Central memory CD8-positive, alpha-beta T cell (primary cell): Measurements from ENCODE around the gene CFAP70.

Experiments used
- ATAC-seq: fragments of 150-1000 bp; cut with Tn5 transposase; replicated peaks from 2 replicates; pipeline ENCODE4 v1.10.0; 2022; ENCODE audit warnings: mild to moderate bottlenecking, moderate FRiP score, moderate number of reproducible peaks; ENCODE audit not compliant: poor library complexity, severe bottlenecking; ENCODE audit errors: extremely low read depth
- DNase-seq, 2 donors: peaks; one replicate each; pipeline ENCODE4 v3.0.0; 2021; ENCODE audit warnings: low spot score in 2 of 2
- H3K27ac Mint-ChIP-seq: one replicate; pipeline ENCODE4 v1.8.0; 2022; ENCODE audit warnings: low read depth, mild to moderate bottlenecking, moderate library complexity, mixed read lengths
- H3K27me3 Mint-ChIP-seq: one replicate; pipeline ENCODE4 v1.8.0; 2022; ENCODE audit warnings: mixed read lengths
- H3K36me3 Mint-ChIP-seq: one replicate; pipeline ENCODE4 v1.8.0; 2022; ENCODE audit warnings: mild to moderate bottlenecking, moderate library complexity, mixed read lengths; ENCODE audit not compliant: insufficient read depth
- H3K4me1 Mint-ChIP-seq: one replicate; pipeline ENCODE4 v1.8.0; 2022; ENCODE audit warnings: mixed read lengths
- H3K4me3 Mint-ChIP-seq: one replicate; pipeline ENCODE4 v1.8.0; 2022; ENCODE audit warnings: mild to moderate bottlenecking, moderate library complexity, mixed read lengths
- H3K9me3 Mint-ChIP-seq: one replicate; pipeline ENCODE4 v1.8.0; 2022; ENCODE audit warnings: mixed read lengths

The CFAP70 gene

DNA sequence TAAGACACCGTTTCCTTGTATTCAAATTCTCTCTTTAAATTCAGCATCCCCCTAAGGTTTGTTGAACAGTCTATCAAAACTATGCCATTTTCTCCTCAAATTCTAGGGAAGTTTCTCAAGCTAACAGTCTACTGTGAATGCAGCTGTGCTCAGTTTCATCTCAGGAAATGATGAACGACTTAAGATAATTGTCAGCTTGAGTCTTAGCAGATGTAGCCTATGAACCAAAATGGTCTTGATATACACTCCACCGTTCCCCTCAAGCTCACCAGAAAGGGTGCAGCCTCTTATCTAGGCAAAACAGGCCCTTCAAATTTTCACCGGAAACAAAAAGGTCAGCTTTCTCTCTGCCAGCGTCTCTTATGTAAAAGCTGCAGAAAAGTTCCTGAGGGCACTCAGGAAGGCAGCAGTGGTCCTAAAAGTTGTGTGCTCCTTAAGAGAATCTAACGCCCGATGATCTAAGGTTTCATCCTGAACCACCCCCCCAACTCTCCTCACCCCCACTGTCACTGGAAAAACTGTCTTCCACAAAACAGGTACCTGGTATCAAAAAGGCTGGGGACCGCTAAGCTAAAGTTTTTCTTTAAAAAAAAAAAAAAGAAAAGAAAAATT lies 113.7 kb downstream of the CFAP70 start:
- no peak for DNase-seq
- no peaks in the 10 kb centered on the region for H3K9me3 Mint-ChIP-seq
- peak overlapping the region; percentile 32 for H3K27ac Mint-ChIP-seq
- peaks cover 47% of the 10 kb centered on the region for H3K36me3 Mint-ChIP-seq
- peaks cover 29% of the 10 kb centered on the region for H3K4me1 Mint-ChIP-seq
- H3K27me3 Mint-ChIP-seq: no peaks in the 10 kb centered on the region
- peak overlapping the region; percentile 91 for H3K4me3 Mint-ChIP-seq
- no peak for ATAC-seq

DNA sequence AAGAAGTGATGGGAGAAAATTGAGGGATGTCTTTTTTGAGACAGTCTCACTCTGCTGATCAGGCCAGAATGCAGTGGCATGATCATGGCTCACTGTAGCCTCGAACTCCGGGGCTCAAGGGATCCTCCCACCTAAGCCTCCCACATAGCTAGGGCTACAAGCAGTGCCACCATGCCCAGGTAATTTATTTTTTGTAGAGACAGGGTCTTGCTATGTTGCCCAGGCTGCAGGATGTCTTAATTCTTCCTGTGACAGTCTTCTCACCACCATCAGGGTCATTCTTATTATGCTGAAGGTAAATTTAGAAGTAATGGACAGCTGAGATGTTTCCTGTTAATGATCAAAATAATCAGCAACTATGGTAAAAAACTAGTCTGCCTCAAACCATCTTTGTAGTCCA lies 118.8 kb downstream of the CFAP70 start:
- Mint-ChIP-seq H3K36me3 (peaks cover 37% of the 10 kb centered on the region), H3K9me3 (no peaks in the 10 kb centered on the region), H3K4me3 (no peak overlapping the region), H3K27me3 (no peaks in the 10 kb centered on the region), H3K4me1 (peaks cover 6% of the 10 kb centered on the region), H3K27ac (no peak overlapping the region)
- ATAC-seq (no peak), DNase-seq (no peak)

DNA sequence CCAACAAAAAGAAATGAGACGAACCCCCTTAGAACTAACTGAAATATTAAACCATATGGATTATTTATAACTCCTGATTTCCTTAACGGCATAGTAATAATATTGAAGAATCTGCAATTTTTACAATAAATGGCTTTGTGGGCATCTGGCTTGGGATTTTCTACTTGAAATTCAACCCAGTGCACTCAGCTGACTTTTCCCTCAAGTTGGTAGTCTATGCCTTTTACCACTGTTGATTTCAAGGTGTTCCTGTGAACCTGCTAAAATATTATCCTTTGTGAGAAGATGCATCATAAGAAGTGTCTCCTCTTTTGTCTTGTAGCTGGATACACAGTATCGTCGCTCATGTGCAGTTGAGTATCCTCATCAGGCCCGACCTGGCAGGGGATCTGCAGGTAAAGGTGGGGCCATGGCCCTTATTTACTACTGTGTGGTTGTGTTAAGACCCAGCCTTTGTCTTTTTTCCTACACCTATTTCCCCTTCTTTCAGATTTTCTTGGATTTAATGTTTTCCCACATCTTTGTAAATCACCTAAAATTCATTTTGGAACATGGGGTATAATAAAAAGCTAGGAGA lies 119.6 kb downstream of the CFAP70 start:
- H3K27ac Mint-ChIP-seq: no peak overlapping the region
- no peak for DNase-seq
- ATAC-seq: no peak
- H3K9me3 Mint-ChIP-seq: no peaks in the 10 kb centered on the region
- no peaks in the 10 kb centered on the region for H3K4me1 Mint-ChIP-seq
- no peak overlapping the region for H3K4me3 Mint-ChIP-seq
- H3K27me3 Mint-ChIP-seq: no peaks in the 10 kb centered on the region
- peaks cover 30% of the 10 kb centered on the region for H3K36me3 Mint-ChIP-seq

DNA sequence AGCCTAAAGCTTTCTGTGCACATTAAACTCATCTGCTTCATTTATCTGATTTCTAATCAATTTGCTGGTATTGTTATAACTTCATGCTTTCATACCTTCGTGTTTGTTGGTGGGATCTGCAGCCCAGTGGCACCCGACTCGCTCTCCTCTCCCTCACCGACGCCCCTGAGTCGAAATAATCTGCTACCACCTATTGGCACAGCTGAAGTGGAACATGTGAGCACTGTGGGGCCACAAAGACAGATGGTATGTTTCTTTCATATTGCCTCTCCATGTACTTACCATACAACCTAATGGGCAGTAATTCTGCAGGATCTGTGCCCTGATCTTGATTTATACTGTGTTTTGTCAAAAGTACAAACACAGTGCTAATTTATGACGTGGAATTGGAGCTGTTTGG lies 124.0 kb downstream of the CFAP70 start:
- no peak for ATAC-seq
- H3K27ac Mint-ChIP-seq: no peak overlapping the region
- H3K36me3 Mint-ChIP-seq: peaks cover 17% of the 10 kb centered on the region
- no peaks in the 10 kb centered on the region for H3K4me1 Mint-ChIP-seq
- no peak overlapping the region for H3K4me3 Mint-ChIP-seq
- no peaks in the 10 kb centered on the region for H3K9me3 Mint-ChIP-seq
- DNase-seq: no peak
- H3K27me3 Mint-ChIP-seq: no peaks in the 10 kb centered on the region

DNA sequence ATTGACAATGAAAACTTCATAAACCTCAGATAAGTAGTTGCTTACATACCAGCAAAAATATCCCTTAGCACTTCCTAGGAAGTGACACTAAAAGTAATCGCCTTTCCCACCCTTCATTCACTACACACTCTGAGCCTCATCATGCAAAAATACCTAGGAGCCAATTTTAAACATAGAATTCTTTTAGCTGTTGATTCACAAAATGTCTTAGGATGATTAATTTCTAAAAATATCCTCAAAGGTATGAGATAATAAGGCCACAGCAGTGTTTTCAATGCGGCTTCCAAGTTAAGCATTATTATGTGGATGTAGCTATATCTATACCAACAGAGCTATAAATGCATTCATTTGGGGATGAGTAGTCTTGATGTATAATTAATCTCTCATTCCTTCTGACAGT lies 124.8 kb downstream of the CFAP70 start:
- ATAC-seq: no peak

DNA sequence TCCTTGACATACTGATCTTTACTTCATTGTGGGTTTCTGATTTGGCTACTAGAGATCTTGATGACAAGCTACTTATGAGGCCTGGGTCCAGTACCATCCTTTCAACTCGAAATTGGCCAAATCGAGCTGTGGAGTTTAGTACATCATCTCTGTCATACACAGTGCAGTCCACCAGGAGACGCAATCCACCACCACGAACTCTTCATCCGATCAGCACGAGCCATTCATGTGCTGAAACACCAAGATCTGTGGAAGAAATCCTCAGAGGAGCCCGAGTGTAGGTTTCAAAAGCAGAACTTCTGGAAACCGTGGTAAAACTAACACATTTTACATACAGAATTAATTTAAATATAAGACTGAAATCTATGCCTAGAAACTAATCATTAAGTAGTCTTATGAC lies 125.8 kb downstream of the CFAP70 start:
- no peaks in the 10 kb centered on the region for H3K27me3 Mint-ChIP-seq
- no peak for DNase-seq
- H3K4me1 Mint-ChIP-seq: no peaks in the 10 kb centered on the region
- H3K9me3 Mint-ChIP-seq: no peaks in the 10 kb centered on the region
- no peak overlapping the region for H3K4me3 Mint-ChIP-seq
- ATAC-seq: no peak
- H3K36me3 Mint-ChIP-seq: peaks cover 17% of the 10 kb centered on the region
- no peak overlapping the region for H3K27ac Mint-ChIP-seq

More for the DNA sequence above, 124.8 kb downstream of the CFAP70 start:
- no peaks in the 10 kb centered on the region for H3K27me3 Mint-ChIP-seq
- no peak overlapping the region for H3K4me3 Mint-ChIP-seq
- H3K9me3 Mint-ChIP-seq: no peaks in the 10 kb centered on the region
- no peak overlapping the region for H3K27ac Mint-ChIP-seq
- H3K4me1 Mint-ChIP-seq: no peaks in the 10 kb centered on the region
- peaks cover 17% of the 10 kb centered on the region for H3K36me3 Mint-ChIP-seq
- DNase-seq: no peak

DNA sequence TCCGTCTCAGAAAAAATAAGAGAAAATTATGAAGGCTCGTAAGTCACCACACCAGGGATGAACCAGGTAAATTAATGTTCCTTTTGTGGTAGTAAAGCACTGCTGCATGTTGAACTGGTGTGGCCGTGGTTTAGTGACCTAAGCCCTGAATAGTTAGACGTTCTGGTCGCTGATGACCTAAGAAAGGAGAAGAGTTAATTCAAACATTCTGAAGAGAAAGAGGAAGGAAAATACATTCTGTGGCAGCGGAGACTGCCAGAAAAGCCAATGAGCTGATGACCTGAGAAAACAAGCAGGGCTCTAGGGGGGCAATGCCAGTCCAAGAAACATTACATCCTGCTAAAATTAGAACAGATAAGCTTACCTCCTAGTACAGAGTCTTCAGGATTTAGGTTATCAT lies 129.1 kb downstream of the CFAP70 start:
- Mint-ChIP-seq H3K9me3 (no peaks in the 10 kb centered on the region), H3K4me3 (no peak overlapping the region), H3K27me3 (no peaks in the 10 kb centered on the region), H3K36me3 (peaks cover 7% of the 10 kb centered on the region), H3K27ac (peak overlapping the region; percentile 14), H3K4me1 (no peaks in the 10 kb centered on the region)
- ATAC-seq (no peak), DNase-seq (no peak)

DNA sequence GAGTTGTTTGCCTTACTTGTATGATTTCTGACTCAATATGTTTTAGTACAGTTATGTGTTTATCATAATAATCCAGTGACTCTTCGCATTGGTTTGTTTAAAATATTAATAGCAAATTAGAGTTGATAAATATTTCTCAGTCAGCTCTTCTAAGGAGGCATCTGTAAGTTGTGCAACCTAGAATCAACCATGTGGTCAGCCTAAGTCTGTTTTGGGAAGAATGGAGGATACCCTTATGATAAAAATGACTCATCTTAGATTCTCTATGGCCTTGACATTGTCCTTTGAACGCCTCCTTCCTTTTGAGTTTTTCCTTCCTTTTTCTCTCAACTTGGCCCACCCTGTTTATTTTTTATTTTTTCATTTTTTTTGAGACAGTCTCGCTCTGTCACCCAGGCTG lies 130.4 kb downstream of the CFAP70 start:
- peaks cover 5% of the 10 kb centered on the region for H3K36me3 Mint-ChIP-seq
- H3K27ac Mint-ChIP-seq: no peak overlapping the region
- H3K4me3 Mint-ChIP-seq: no peak overlapping the region
- no peaks in the 10 kb centered on the region for H3K4me1 Mint-ChIP-seq
- no peak for ATAC-seq
- H3K27me3 Mint-ChIP-seq: no peaks in the 10 kb centered on the region
- no peaks in the 10 kb centered on the region for H3K9me3 Mint-ChIP-seq
- no peak for DNase-seq

DNA sequence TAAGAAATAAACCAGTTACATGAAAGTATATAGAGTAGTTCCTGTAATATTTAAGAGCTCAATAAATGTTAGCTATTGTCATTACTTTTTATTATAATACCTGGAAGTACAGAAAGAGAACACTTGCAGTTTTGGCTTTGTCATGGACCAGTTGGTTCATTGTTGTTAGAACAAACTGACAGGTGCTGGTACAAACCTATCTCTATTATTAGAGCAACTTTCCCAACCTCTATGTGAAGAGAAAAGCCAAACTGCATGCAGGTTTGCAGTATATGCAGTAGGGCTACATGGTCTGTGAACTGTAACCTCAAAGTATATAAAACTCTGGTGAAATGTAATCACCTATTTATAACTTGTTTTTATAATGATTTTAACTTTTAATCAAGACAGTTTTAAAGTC lies 132.0 kb downstream of the CFAP70 start:
- H3K36me3 Mint-ChIP-seq: peaks cover 2% of the 10 kb centered on the region

DNA sequence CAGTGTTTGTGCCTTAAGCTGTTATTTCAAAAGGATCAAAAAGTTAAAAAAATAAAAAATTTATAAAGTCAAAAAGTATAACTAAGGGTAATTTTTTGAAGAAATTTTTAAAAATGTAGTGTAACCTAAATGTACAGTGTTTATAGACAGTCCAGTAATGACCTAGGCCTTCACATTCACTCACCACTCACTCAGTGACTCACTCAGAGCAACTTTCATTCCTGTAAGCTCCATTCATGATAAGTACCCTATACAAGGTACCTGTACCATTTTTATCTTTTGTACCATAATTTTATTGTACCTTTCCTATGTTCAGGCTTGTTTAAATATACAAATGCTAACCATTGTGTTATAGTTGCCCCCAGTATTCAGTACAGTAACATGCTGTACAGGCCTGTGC lies 133.1 kb downstream of the CFAP70 start:
- ATAC-seq: no peak
- H3K27ac Mint-ChIP-seq: no peak overlapping the region

More for the DNA sequence above, 132.0 kb downstream of the CFAP70 start:
- ATAC-seq: no peak
- no peaks in the 10 kb centered on the region for H3K27me3 Mint-ChIP-seq
- no peak overlapping the region for H3K27ac Mint-ChIP-seq
- H3K9me3 Mint-ChIP-seq: no peaks in the 10 kb centered on the region
- no peak overlapping the region for H3K4me3 Mint-ChIP-seq
- no peak for DNase-seq
- no peaks in the 10 kb centered on the region for H3K4me1 Mint-ChIP-seq

DNA sequence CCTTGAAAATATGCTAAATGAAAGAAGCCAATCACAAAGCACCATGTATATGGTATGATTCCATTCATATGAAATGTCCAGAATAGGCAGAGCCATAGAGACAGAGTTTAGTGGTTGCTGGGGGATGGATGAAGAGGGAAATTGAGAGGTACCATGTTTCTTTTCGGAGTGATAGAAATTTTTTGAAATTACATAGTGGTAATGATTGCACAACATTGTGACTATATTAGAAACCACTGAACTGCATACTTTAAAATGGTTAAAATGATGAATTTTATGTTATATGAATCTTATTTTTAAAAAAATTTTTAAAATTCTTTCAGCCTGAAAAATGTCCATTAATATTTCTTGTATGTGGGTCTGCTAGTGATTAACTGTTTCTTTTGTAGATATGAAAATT lies 137.7 kb downstream of the CFAP70 start:
- no peaks in the 10 kb centered on the region for H3K9me3 Mint-ChIP-seq
- peaks cover 7% of the 10 kb centered on the region for H3K36me3 Mint-ChIP-seq
- no peaks in the 10 kb centered on the region for H3K27me3 Mint-ChIP-seq
- DNase-seq: no peak
- no peak overlapping the region for H3K4me3 Mint-ChIP-seq
- H3K4me1 Mint-ChIP-seq: no peaks in the 10 kb centered on the region
- H3K27ac Mint-ChIP-seq: no peak overlapping the region
- no peak for ATAC-seq

More for the DNA sequence above, 133.1 kb downstream of the CFAP70 start:
- Mint-ChIP-seq H3K4me1 (no peaks in the 10 kb centered on the region), H3K9me3 (no peaks in the 10 kb centered on the region), H3K27me3 (no peaks in the 10 kb centered on the region), H3K4me3 (no peak overlapping the region), H3K36me3 (peaks cover 2% of the 10 kb centered on the region)
- no peak for DNase-seq

DNA sequence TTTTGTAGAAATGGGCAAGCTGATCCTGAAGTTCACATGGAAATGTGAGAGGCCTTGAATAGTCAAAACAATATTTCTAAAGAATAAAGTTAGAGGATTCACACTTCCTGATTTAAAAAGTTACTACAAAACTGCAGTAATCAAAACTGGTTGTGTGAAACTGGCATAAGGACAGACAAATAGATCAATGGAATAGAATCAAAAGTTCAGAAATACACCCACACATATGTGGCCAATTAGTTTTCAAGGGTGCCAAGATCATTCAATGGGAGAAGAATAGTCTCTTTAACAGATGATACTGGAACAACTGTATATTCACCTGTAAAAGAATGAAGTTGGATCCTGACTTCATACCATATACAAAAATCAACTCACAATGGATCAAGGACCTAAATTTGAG lies 139.3 kb downstream of the CFAP70 start:
- Mint-ChIP-seq H3K27ac (no peak overlapping the region), H3K36me3 (peaks cover 7% of the 10 kb centered on the region), H3K9me3 (no peaks in the 10 kb centered on the region), H3K4me1 (no peaks in the 10 kb centered on the region), H3K4me3 (no peak overlapping the region), H3K27me3 (no peaks in the 10 kb centered on the region)
- DNase-seq (no peak), ATAC-seq (no peak)

DNA sequence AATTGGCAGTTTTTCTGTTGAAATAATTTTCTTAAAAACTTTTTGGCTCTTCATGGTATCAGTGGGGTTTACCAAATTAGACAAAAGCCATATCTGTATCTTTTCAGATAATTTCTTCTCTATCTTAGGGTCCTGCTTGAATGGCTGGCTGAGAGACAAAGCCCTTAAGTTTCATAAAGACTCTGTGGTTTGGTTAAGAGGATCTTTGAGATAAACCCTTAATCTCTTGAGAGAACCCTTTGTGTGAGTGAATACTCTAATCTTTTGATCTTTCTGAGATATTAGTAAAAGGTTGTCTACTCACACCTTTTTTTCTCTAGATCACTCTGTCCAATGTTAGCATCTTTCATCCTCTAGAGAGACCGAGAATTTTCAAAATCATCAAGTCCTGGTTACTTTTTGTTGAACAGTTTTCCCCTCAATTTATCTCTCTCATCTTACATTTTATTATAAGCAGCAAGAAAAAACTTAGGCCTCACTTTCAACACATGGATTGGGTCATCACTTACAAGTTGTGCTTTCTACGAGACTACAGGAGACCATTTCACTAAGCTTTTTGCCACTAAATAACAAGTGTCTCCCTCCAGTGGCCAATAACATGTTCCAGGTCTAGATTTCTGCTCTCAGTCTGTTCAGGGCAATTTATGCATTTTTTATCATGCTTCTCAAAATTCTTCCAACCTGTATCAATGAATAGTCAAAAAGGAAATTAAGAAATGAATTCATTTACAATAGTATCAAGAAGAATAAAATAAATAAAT lies 140.1 kb downstream of the CFAP70 start:
- Mint-ChIP-seq H3K27ac (no peak overlapping the region), H3K9me3 (no peaks in the 10 kb centered on the region), H3K4me1 (no peaks in the 10 kb centered on the region), H3K4me3 (no peak overlapping the region), H3K27me3 (no peaks in the 10 kb centered on the region), H3K36me3 (peaks cover 7% of the 10 kb centered on the region)
- DNase-seq (no peak), ATAC-seq (no peak)
